ENCODE measurements around the gene KLHL1.

GRCh38 chr13:69677343-69677742, 430.9 kb downstream of the KLHL1 start:
- no peak for TF ChIP-seq CTCF (IDR thresholded peaks at IDR 0.05)
- TF ChIP-seq POLR2AphosphoS5 (IDR thresholded peaks at IDR 0.05), result no peak
- TF ChIP-seq POLR2A (IDR thresholded peaks at IDR 0.05), result no peak
